Measurements from ENCODE around the gene ANK2. TPM values are rescaled to one million over a fixed set of nuclear protein-coding genes. Genes with fewer than 3 reads are reported as not detected.

ANK2 gene
- total RNA-seq, 2 experiments from 2014 or later = 0.36 TPM; not detected in 1

DNA sequence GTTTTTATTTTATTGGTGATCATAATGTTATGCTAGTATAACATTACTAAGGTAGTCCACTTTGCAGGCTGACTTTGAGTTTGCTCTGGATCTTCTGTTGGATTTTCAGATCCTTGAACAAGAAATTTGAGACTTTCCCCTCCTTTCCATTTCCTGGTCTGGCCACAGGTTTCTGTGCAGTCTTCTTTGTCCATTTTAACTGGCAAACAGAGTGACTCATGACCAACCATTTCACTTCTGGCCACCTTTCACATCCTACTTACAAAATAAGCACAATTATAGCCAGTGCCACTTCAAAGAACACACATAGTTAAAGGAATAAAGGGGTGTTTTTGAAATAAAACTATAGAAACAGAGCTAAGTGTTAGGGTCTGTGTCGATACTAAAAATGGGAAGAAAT lies 8.4 kb downstream of the ANK2 start:
- Mint-ChIP-seq H3K4me1 (ENCODE audit: low read depth) (no peaks in the 10 kb centered on the region), H3K9me3 (no peaks in the 10 kb centered on the region), H3K36me3 (ENCODE audit: low read depth) (no peaks in the 10 kb centered on the region), H3K27ac (no peak overlapping the region), H3K27me3 (no peaks in the 10 kb centered on the region), H3K4me3 (no peak overlapping the region)
- ChIA-PET POLR2A (no interaction called here), CTCF (no interaction called here)
- no peaks in the 10 kb centered on the region for H3K27me3 ChIP-seq (ENCODE audit: control insufficient read depth in 1 of 2, insufficient read depth in 2 of 2, low read length in 2 of 2)
- TF ChIP-seq, protein P1, sequence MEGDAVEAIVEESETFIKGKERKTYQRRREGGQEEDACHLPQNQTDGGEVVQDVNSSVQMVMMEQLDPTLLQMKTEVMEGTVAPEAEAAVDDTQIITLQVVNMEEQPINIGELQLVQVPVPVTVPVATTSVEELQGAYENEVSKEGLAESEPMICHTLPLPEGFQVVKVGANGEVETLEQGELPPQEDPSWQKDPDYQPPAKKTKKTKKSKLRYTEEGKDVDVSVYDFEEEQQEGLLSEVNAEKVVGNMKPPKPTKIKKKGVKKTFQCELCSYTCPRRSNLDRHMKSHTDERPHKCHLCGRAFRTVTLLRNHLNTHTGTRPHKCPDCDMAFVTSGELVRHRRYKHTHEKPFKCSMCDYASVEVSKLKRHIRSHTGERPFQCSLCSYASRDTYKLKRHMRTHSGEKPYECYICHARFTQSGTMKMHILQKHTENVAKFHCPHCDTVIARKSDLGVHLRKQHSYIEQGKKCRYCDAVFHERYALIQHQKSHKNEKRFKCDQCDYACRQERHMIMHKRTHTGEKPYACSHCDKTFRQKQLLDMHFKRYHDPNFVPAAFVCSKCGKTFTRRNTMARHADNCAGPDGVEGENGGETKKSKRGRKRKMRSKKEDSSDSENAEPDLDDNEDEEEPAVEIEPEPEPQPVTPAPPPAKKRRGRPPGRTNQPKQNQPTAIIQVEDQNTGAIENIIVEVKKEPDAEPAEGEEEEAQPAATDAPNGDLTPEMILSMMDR (IDR thresholded peaks at IDR 0.05) = no peak
- no peak overlapping the region for H3K4me3 ChIP-seq (ENCODE audit: low read length)
- intact Hi-C loops (cut with DNase I, micrococcal nuclease) = no loop called here
- H3K9me3 ChIP-seq (ENCODE audit: control insufficient read depth in 1 of 2, insufficient read depth in 1 of 2, low read length in 2 of 2) = no peaks in the 10 kb centered on the region
- no peaks in the 10 kb centered on the region for H3K4me1 ChIP-seq (ENCODE audit: insufficient read depth, low read length)
- H3K27ac ChIP-seq (ENCODE audit: low read depth in 1 of 2, low read length in 2 of 2) = no peak overlapping the region
- H3K36me3 ChIP-seq (ENCODE audit: insufficient read depth, low read length) = no peaks in the 10 kb centered on the region
- DNase-seq (no peak), ATAC-seq (ENCODE audit: poor library complexity) (no peak)

DNA sequence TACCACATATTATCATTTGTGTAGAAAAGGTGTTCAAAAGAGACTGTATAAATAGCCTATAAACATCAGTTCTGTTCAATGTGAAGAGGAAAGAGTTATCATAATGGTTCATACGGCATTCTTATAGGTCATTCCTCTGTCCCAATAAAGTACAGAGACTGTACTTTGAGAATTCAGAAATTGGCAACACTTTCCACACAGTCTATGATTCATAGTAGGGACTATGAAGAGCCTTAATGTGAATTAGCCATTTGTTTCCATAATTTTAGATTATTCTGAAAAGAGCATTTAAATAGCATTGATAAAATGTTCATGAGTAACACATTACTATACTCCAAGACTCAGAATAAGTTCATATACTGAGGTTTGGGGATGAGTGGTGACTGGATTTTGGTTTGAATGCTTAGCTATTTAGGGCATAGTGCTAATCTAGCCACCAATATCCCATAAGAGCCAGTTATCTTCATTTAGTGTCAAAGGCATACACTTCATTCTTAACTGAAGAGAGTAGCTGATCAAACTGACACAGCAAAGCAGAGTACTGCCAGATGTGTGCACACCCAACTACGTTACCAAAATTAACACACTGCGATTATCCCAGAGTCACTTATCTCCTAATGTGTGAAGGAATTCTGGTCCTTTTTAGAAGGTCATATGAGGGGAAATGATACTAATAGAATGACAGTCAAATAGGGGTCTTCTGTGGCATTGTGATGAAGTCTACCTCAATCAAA lies 10.2 kb downstream of the ANK2 start:
- no peak overlapping the region for H3K27ac Mint-ChIP-seq
- H3K9me3 ChIP-seq (ENCODE audit: control insufficient read depth in 1 of 2, insufficient read depth in 1 of 2, low read length in 2 of 2) = no peaks in the 10 kb centered on the region
- H3K4me1 Mint-ChIP-seq (ENCODE audit: low read depth) = no peaks in the 10 kb centered on the region
- CTCF ChIA-PET = no interaction called here
- no peaks in the 10 kb centered on the region for H3K27me3 ChIP-seq (ENCODE audit: control insufficient read depth in 1 of 2, insufficient read depth in 2 of 2, low read length in 2 of 2)
- H3K9me3 Mint-ChIP-seq = no peaks in the 10 kb centered on the region
- no peak overlapping the region for H3K4me3 ChIP-seq (ENCODE audit: low read length)
- no peaks in the 10 kb centered on the region for H3K36me3 ChIP-seq (ENCODE audit: insufficient read depth, low read length)
- H3K27ac ChIP-seq (ENCODE audit: low read depth in 1 of 2, low read length in 2 of 2) = no peak overlapping the region
- TF ChIP-seq, protein P1 (IDR thresholded peaks at IDR 0.05) = no peak
- H3K4me1 ChIP-seq (ENCODE audit: insufficient read depth, low read length) = no peaks in the 10 kb centered on the region
- POLR2A ChIA-PET = no interaction called here
- DNase-seq = no peak
- no peak for ATAC-seq (ENCODE audit: poor library complexity)
- H3K4me3 Mint-ChIP-seq = no peak overlapping the region
- H3K27me3 Mint-ChIP-seq = no peaks in the 10 kb centered on the region
- no peaks in the 10 kb centered on the region for H3K36me3 Mint-ChIP-seq (ENCODE audit: low read depth)
- intact Hi-C loops (cut with DNase I, micrococcal nuclease) = no loop called here

GRCh38 chr4:113060853-113061252 lies 11.4 kb downstream of the ANK2 start:
- no peak overlapping the region for H3K27ac Mint-ChIP-seq
- DNase-seq = no peak
- no peaks in the 10 kb centered on the region for H3K4me1 Mint-ChIP-seq (ENCODE audit: low read depth)
- H3K4me3 Mint-ChIP-seq = no peak overlapping the region
- Histone ChIP-seq H3K27ac (ENCODE audit: low read depth in 1 of 2, low read length in 2 of 2) (no peak overlapping the region), H3K27me3 (ENCODE audit: control insufficient read depth in 1 of 2, insufficient read depth in 2 of 2, low read length in 2 of 2) (no peaks in the 10 kb centered on the region), H3K4me3 (ENCODE audit: low read length) (no peak overlapping the region), H3K36me3 (ENCODE audit: insufficient read depth, low read length) (no peaks in the 10 kb centered on the region), H3K4me1 (ENCODE audit: insufficient read depth, low read length) (no peaks in the 10 kb centered on the region), H3K9me3 (ENCODE audit: control insufficient read depth in 1 of 2, insufficient read depth in 1 of 2, low read length in 2 of 2) (no peaks in the 10 kb centered on the region)
- no peak for ATAC-seq (ENCODE audit: poor library complexity)
- no peaks in the 10 kb centered on the region for H3K36me3 Mint-ChIP-seq (ENCODE audit: low read depth)
- H3K9me3 Mint-ChIP-seq = no peaks in the 10 kb centered on the region
- ChIA-PET POLR2A (no interaction called here), CTCF (no interaction called here)
- no peaks in the 10 kb centered on the region for H3K27me3 Mint-ChIP-seq
- intact Hi-C loops (cut with DNase I, micrococcal nuclease) = no loop called here
- TF ChIP-seq, protein P1 (IDR thresholded peaks at IDR 0.05) = no peak

All from CD4-positive, alpha-beta T cell (primary cell).